ENCODE results near the gene TANK.
A peak's percentile ranks its signal among the peaks of the same experiment; 100 is the strongest.

TANK gene

GRCh38 chr2:161134547-161135518 is 25.4 kb upstream of the TANK start:
- DNase-seq, result no peak

DNA sequence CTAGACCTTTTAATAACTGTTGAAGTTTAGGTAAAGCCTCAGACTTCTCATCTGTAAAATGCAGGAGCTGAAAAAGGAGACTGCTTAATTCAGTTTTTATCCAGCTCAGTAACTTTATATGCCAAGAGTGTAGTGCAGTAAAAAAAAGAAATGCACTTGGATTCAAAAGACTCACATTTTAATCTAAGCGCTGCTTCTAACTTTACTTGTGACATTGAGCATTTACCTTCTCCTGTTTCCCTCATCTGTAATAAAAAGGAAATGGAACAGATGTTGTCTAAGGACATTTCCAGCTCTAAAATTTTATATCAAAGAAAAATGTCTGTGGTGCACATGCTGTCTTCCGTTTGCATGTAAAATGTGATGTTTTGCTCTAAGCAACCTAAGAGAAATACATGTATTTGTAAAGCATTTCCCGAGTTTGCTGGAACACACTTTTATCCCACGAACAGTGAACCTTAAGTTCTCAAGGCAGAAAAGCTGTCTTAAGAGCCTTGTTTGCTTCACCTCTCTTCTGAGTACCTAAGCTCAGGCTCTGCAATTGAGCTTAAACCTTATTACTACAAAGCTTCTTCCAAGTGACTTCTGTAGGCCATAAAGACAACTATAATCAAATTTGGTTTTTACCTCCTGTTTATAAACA is 24.2 kb upstream of the TANK start:
- DNase-seq, result no peak

GRCh38 chr2:161136696-161137324 is 23.4 kb upstream of the TANK start:
- no peak for DNase-seq

- DNase-seq, result no peak
Observed at GRCh38 chr2:161138429-161138828, 21.8 kb upstream of the TANK start.

GRCh38 chr2:161139098-161139987 is 20.9 kb upstream of the TANK start:
- DNase-seq, result no peak

- DNase-seq, result no peak
Observed at GRCh38 chr2:161141033-161141432, 19.2 kb upstream of the TANK start.

- no peak for DNase-seq
Observed at GRCh38 chr2:161146209-161146775, 13.9 kb upstream of the TANK start.

GRCh38 chr2:161146996-161147395 is 13.2 kb upstream of the TANK start:
- no peak for DNase-seq

DNA sequence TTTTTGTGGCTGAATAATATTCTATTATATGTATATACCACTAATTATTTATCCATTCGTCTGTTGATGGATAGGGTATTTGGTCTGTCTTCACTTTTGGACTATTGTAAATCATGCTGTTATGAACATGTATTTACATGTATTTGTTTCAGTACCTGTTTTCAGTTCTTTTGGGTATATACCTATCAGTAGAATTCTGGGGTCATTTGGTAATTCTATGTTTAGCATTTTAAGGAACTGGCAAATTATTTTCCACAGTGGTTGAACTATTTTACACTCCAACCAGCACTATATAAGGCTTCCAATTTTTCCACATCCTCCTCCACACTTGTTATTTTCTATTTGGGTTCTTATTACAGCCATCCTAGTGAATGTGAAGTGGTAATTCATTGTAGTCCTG is 12.4 kb upstream of the TANK start:
- DNase-seq, result no peak

GRCh38 chr2:161150704-161151103 is 9.5 kb upstream of the TANK start:
- DNase-seq, result no peak

GRCh38 chr2:161152302-161152701 is 7.9 kb upstream of the TANK start:
- no peak for DNase-seq

DNA sequence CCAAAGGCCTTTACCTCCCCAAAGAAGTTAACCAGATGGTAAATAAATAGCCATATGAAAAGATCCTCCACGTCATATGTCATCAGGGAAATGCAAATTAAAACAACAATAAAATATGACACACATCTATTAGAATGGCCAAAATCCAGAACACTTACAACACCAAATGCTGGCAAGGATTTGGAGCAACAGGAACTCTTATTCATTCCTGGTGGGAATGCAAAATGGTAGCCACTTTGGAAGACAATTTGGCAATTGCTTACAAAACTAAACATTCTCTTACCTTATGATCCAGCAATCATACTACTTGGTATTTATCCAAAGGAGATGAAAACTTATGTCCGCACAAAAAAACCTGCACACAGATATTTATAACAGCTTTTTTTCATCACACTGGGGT is 1.3 kb upstream of the TANK start:
- DNase-seq, result no peak

GRCh38 chr2:161159456-161160225 is 587 bp upstream of the TANK start:
- no peak for DNase-seq

- no peak for DNase-seq
Observed at GRCh38 chr2:161161074-161161706, 962 bp downstream of the TANK start.

DNA sequence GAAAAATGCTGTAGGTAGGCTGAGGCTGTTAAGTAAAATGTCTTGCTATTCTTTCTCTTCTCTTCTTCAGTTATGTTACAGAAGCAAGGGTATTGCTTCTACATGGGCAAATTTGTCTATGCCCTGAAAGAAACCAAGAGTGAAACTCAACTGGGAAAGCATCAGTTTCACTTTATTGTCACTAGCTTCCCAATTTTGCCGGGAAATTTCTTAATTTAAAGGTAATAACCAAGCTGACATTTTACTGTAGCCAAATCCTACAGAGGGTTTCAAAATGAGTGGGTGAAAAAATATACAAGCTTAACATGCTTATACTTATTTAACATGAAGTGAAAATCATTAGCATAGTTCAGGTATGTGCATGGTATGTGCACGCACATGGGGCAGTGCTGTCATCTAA is 3.2 kb downstream of the TANK start:
- no peak for DNase-seq

- DNase-seq, result no peak
Observed at GRCh38 chr2:161164161-161164560, 3.9 kb downstream of the TANK start.

- no peak for DNase-seq
Observed at GRCh38 chr2:161165266-161165665, 5.0 kb downstream of the TANK start.

DNA sequence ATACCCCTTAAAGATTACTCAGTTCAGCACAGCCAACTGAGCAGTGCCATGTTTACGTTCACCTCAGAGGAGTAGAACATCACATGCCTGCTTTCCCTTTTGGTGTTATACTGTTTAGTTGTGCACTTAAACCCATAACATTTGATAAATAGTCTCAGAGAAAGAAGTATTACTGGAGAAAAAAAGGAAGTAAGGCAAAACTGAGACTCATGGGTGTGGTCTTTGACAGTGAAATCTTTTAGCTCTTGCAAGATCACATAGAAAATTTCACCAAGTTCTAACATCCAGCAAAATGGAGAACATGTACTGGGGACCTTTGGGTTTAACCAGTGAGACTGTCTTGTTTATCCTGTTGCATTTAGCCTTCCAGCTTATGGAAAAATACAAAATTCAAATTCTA is 5.6 kb downstream of the TANK start:
- no peak for DNase-seq

- peak; percentile 46 for DNase-seq
Observed at GRCh38 chr2:161166538-161167409, 6.5 kb downstream of the TANK start.

DNA sequence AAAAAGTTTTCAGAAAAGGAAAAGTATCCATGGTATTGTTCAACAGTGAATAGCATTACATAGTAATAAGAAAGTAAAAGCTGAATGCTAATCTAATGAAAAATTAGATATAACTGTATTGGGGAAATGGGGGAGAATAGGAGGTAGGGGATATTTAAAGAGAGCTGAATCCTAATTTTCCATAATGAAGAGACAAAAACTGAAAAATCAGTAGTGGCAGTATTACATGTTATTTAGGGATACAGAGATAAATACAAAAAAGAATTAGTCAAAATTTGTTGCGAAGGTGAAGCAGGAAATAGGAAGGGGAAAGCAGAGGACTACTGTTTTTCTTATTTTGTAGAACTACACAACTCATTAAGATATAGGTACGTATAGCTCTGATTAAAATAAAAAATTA is 9.1 kb downstream of the TANK start:
- no peak for DNase-seq
